ENCODE data around the gene KAT7.
"Not testable (repeated sequence)": the region's sequence is repeated elsewhere in the genome, so short reads cannot be mapped to it uniquely, and the experiment has no call there.

Gene KAT7

DNA sequence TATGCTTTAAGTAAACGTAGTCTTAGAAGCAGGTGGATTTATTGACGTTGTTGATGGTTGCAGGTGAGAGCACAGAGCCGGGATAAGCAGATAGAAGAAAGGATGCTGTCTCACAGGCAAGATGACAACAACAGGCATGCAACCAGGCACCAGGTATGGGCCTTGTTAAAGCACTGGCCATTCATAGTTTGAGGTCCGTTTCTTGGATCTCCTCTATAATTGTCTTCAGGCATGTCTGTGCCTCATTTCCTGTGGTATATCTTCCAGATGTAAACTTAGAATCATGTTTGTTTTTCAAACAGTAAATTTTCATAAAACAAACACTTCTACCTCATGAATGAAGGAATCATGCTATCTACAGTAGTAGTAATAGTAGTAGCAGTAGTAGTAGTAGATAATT, 20.6 kb downstream of the KAT7 start:
- DNase-seq (ENCODE audit: low read depth), result no peak

DNA sequence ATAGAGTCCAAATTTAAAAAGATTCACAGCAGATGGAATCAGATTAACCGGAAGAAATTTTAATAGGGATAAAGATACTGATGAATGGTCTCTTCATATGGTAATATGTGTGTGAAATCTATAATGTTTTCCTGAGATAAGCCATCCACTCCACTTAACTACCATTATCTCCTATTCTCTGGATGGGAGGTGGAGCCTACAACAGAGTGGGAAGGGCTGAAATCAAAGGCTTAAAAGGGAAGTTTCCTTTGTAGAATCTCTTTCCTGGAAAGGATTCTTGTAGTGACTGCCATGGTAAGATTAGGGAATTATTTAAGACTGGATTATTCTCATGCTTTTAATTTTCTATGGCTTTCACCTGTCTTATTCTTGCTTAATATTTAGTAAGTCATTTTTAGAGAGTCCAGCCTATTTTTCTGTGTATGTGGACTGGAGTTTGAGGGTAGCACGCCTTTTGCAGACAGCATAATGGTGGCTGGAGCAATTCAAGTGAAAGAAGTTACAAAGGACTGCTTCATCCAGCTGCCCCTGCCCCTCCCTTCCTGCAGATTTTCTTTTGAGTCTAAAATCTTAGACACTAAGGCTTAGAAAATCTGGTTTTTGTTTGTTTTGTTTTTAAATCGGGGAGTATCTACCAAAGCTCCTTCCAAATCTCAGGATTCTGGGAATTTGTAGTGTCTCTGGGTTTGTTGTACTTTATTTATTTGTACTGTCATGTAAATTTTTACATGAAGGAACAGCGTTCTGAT, 26.5 kb downstream of the KAT7 start:
- DNase-seq (ENCODE audit: low read depth), result no peak

DNA sequence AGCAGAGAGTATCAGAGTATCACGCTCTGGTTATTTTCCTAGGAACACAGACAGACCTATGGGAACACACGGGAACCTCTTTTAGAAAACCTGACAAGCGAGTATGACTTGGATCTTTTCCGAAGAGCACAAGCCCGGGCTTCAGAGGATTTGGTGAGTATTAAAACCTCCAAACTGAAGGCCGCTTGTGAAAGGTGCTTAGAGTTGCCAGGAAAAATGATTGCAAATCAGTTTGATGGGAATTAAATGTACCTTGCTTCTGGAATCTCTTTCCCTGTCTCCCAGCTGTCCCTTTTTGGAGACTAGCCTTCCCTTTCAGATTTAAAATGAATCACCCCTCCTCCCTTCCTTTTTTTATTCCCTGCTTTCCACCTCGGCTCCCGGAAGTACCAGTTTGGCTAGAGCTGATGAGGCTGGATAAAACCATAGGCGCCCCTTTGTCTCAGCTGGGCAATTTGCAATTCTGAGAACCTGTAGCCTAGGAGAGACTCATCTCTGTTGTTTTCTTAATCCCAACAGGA, 27.3 kb downstream of the KAT7 start:
- no peak for DNase-seq (ENCODE audit: low read depth)

DNA sequence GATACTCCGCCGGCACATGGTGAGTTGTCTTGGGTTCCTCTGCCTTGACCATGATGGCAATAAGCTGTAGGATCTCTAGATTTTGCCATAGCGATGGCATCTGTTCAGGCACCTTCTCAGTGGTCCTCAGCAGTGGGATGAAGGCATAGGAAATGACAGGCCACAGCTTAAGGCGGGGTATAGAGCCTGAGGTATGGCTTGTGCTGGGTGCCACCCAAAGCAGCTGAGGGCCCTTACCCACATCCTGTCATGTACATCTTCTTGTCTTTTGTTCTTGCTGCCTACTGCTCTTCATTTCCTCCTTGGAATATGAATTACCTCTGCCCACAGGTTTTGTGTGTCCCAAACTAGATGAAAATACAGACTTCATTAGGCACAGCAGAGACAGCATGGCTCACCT, 29.5 kb downstream of the KAT7 start:
- peak; percentile 19 for DNase-seq (ENCODE audit: low read depth)

DNA sequence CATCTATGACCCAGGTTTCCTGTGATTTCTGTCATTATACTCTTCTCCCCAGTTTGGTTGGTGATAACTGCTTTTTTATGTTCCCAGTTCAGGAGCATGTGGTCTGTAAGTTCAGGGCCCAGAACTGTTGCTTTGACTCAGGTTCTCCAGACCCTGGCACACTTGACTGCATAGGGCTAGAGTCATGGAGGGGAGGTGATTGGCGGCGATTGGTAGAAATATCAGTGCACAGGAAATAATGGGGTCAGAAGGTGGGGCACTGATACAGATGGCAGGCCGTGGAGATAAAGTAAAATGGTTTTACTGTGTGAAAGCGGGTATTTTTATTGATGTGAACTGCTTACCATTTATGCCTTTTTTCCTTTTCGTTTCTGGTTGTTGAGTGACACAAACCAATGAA, 30.7 kb downstream of the KAT7 start:
- no peak for DNase-seq (ENCODE audit: low read depth)

DNA sequence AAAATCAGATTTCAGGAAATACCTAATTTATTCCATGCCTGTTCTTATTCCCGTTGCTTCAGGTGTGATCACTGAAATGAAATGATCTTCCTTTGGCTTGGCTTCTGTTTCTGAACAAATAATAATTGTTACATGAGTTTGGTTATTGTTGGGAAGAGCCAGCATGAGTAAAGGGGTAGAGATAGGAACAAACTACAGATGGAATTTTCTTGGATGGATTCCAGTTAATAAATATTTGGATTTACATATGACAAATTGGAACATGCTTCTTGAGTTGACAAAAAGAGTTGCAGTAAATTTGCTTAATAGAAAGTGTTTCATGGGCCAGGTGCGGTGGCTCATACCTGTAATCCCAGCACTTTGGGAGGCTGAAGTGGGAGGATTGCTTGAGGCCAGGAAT, 31.2 kb downstream of the KAT7 start:
- DNase-seq (ENCODE audit: low read depth), result no peak

DNA sequence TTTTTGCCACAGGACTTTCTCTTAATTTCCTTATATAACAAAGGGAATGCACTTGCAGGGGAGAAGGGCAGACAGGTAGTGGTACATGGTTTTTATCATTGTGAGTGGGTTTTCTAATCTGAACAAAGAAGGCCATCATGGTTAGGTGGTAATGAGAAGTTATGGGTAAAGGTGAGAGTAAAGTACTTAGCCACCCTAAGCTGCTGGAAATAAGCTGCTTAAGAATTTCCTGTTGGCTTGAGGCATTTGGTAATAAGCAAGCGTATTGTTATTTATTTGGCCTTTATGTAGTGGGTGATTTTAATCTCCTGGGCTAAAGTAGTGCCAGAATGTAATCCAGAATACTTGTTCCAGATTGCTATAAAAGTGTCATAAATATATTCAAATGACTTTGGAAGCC, 32.3 kb downstream of the KAT7 start:
- no peak for DNase-seq (ENCODE audit: low read depth)

DNA sequence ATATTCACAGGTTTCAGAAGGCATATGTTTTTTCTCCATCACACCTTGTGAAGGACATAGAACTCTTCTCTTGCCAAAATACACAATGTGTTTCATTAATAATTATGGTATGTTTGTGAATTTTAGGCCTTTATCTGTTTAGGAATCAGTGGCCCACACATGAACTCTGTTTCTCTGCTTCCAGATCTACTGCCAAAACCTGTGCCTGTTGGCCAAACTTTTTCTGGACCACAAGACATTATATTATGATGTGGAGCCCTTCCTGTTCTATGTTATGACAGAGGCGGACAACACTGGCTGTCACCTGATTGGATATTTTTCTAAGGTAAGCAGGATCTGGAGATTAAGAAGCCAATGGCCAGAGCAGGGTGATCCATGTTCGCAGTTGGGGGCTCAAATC, 33.0 kb downstream of the KAT7 start:
- DNase-seq (ENCODE audit: low read depth), result no peak

DNA sequence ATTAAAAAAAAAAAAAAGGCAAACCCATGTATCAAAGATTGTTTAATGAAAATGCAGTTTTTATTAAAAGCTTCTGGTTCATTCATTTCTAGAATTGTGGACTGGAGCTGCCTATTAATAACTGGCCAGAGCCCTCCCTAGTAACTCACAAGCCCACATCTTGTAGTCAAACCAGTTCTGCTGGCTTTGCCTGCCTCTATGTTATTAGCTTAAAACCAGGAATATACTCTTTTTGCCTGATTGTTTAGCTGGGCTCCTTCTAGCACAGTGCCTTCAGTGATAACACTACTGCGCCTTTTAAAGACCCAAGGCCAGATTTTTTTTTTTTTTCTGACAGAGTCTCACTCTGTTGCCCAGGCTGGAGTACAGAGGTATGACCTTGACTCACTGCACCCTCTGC, 33.4 kb downstream of the KAT7 start:
- DNase-seq (ENCODE audit: low read depth), result no peak

DNA sequence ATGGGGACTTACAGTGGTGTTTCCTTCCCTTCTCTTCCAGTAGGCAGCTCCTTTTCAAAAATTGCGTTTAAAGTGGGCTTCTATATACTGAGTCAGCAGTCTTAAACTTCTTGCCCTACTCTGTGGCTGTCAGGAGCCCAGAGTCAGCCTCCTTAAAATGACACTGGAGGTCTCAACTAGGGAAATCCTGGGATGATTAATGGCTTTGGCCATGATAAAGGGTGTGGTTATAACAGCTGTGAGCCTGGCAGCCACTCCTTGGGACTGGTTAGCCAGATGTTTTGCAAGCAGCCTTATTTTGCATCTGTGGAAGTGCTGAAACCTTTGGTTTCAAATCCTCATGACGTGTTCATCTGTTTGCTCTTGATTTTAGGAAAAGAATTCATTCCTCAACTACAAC, 34.3 kb downstream of the KAT7 start:
- DNase-seq (ENCODE audit: low read depth), result no peak

DNA sequence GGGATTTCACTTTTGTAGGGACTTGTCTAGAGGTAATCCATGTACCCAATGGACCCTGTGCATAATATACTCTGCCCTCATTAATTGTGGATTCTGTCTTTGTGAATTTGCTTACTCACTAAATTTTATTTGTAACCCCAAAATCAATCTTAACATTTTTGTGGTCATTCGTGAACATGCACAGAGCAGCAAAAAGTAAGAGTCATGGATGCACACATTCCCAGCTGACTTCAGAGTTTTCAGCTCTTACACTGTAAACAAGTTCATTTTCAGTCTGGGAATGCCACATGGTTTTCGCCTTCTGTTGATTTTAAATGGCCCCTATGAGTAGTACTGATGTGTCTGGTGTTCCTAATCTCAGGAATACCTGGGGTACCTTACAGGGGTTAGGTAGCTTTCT, 35.1 kb downstream of the KAT7 start:
- no peak for DNase-seq (ENCODE audit: low read depth)

DNA sequence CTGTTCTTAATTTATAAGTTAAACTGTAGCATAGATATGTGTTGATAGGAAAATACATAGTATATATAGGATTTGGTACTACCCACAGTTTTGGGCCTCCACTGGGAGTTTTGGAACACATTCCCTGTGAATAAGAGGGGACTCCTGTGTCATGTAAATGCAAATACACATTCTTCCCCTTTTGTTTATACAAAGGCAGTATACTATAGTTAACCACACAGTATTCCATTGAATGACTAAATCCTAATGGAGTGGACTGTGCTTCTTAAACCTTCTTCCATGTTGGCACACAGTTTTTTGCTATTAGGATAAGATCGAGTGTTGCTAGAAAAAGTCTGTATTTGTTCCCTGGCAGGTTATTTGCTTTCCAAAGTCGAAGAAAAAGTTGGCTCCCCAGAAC, 37.2 kb downstream of the KAT7 start:
- no peak for DNase-seq (ENCODE audit: low read depth)

DNA sequence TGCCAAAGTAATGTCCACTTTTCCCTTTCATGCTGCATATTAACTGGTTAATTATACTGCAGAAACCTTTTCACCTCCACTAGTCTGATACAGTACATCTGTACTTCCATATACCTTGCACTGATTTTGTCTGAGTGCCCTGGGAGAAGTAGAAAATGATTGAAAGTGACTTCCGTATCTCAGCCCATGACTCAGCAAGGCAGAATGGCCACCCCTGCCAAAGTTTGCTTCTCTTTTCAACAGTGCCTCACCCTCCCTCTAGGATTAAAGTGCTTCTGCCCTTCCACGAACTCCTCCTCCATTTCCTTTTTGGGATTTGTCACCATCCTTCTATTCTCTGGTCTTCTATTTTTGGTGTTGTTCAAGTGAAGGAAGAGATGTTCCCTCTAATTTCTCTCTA, 39.8 kb downstream of the KAT7 start:
- not testable (repeated sequence) for DNase-seq (ENCODE audit: low read depth)

DNA sequence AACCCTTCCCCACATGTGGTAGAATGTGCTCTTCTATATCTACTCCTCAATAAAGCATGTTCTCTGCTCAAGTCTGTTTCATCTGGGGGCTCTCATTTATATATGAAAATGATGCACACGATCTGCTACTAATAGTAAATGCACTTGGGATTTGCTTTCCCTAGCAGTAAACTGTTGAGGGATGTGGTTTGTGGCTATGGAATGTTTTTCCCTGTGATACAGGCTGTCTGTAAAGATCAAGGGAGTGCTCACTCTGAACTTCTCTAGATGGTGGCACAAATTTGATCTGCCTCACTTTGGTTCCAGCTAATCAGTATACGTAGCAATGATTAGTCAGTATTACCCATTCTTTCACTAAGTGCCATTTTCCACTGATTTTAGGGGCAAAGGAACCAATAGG, 40.5 kb downstream of the KAT7 start:
- DNase-seq (ENCODE audit: low read depth), result no peak

DNA sequence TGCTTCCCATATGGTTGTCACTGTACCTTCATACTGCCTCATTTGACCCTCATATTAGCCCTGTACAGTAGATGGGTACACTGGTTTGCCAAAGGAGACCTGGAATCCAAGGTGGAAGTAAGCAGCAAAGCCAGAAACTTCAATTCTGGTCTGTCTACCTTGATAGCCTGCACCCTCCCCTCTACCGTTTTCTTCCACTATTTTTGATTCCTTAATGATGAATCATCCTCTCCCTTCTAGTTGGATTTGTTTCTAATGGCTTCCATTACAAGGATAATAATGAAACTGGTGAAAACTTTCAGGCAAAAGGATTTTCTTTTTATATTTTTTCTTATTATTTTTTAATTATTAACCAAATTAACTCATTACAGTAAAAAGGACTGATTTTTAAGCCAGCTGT, 42.1 kb downstream of the KAT7 start:
- no peak for DNase-seq (ENCODE audit: low read depth)

DNA sequence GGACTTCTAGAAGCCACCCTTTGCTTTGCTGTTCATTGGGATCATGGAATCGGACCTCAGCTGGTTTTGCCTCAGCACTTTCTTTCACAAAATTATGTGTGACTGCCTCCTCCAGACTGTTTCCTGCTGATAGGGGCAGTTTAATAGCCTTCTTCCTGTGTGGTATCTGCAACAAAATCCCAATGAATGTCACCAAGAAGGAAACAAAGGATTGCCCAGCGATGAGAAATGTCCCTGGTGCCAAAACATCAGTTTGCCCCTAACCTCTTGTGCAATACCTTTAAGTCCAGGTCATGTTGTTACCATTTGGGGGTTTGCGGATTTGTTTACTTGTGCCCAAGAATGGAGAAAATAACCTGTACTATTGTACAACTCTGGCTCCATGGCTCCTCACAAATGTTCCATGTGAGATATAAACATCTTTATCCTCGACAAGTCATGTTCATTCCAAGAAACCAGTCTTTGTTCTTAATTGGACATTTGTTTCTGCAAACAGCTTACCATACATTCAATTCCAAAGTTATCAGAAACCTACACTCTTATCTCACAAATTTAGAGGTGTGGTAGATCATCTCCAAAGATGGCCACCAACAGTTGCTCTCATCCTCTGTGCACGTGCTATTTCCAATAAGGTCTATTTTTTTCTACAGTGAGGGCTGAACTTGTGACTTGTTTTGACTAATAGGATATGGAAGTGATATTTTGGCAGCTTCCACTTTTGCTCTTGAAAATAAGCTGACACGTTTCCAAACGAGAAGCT, 44.5 kb downstream of the KAT7 start:
- DNase-seq (ENCODE audit: low read depth), result no peak

DNA sequence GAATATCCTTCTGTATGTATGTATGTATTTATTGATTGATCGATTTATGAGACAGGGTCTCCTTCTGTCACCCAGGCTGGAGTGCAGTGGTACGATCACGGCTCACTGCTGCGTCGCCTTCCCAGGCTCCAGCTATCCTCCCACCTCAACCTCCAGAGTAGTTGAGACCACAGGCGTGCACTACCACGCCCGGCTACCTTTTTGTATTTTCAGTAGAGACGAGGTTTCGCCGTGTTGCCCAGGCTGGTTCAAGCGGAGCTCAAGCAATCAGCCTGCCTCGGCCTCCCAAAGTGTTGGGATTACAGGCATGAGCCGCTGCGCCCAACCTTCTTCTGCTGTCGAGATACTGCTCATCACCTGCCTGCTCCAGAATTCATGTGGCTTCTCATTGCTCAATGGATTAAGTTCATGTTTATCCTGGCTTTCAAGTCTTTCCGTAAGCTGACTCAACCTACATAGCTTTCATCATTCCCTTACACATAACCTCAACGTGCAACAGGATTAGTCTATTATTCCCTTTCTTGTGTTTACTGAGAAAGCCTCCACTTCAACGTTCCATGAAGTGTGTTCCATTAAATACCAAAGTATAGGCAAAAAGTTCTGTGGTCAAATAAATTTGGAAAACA, 45.8 kb downstream of the KAT7 start:
- DNase-seq (ENCODE audit: low read depth), result no peak

DNA sequence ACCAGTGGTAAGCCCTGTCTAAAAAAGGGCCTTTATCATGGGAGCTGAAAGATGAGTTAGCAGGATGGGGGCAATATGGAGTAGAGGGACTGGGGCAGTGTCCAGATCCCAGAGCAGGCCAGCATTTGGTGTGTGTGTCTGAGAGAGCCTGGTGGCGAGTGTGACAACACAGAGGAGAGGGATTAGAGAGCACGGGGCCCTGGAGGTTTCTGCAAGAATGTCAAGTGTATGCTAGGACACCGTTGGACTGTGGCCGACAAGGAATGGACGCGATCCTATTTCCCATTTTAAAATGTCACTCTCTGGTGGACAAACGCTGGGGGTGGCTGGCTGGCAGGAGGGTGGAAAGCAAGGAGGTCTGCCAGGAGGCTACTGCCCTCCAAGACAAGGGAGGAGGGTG, 47.0 kb downstream of the KAT7 start:
- DNase-seq (ENCODE audit: low read depth), result no peak

DNA sequence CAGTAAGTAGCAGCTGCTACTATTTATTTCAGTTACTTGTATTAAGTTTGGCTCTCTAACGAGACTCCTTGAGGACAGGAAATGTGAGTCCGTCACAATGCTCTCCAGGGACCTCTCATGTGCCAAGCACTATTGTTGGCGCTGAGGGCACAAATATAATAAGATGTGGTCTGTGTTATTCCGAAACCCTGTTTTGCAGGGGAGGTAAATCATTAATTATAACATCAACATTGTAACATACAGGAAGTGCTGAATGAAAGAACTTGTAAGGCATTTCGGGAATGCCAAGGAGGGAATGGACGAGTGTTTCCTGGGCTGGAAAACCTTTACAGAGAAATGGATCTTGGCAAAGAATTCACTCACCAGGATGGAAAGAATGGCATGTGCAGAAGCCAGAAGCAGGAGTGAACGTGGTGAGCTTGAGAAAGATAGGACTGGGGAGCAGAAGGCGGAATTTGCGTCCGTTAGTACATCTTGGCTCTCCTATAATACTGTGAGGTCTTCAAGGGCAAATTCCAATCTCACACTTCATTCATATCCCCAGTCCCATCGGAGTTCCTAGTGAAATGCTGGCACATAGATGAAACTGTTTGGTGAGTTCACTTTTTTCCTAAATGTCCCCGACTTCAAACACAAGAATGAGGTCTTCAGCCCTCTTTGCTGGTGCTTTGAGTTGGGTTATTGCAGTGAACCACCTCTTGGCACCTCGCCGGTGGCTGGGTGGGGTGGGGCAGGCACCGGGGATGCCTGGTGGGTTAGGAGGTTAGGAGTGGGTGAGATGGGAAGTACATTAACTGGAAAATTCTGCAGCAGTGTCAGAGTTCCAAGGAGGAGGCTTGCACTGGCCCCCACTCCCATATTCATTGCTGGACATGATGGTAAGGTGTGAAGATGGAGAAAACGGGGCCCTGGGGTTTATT, 47.9 kb downstream of the KAT7 start:
- no peak for DNase-seq (ENCODE audit: low read depth)

DNA sequence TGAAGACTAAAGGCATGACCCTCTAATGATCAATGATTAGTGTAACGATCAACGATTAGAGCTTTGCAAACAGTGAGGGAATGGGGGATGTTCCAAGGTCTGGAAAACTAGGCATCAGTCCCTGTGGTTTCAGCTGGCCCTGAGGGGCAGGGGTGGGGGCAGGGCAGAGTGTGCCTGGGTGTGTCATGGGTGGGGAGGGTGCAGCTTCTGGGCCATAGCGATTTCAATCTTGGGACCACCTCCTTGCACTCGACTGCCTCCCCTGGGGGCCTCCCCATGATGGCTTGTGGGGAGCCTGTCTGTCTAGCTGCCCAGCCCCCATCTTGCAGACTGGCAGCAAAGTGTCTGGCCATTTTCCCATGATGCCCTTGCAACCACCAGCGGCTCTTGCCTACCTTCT, 51.0 kb downstream of the KAT7 start:
- no peak for DNase-seq (ENCODE audit: low read depth)

DNA sequence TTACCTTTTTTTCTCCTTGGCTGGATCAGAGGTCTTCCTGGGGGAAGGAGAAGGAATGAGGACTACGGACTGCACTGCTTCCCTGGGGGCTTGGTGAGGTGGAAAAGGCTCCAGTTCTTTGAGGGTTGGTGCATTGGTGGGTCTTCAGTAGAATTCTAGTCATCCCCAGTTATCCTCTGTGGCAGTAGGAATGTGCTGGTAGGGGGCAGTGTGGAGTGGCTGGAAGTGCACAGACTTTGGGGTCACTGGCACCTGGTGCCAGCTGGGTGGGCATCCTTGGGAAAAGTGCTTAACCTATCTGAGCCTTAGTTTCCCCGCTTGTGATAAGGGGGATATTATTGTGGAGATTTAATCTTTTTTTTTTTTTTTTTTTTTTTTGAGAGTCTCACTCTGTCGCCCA, 53.1 kb downstream of the KAT7 start:
- no peak for DNase-seq (ENCODE audit: low read depth)

DNA sequence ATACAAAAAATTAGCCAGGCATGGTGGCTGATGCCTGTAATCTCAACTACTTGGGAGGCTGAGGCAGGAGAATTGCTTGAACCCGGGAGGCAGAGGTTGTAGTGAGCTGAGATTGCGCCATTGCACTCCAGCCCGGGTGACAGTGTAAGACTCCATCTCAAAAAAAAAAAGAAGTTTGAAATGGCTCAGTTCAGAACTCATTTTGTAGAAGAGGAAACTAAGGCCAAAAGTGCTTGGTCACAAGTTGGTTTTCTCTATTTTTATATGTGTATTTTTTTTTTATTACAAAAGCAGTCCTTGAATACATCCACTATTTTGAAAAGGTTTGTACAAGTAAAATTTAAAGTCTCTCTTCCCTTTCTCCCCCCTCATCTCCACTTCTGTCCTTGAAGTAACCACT, 53.9 kb downstream of the KAT7 start:
- DNase-seq (ENCODE audit: low read depth), result no peak
